TTC549 (cell line): Measurements from ENCODE around the gene EDN1.
"Not testable (repeated sequence)": the region's sequence is repeated elsewhere in the genome, so short reads cannot be mapped to it uniquely, and the experiment has no call there.

Experiments
- FAIRE-seq: peaks from 2 replicates; lab custom pipeline; 2012; peaks lifted over from hg19 to GRCh38; lab: Jason Lieb, UNC

EDN1 gene

DNA sequence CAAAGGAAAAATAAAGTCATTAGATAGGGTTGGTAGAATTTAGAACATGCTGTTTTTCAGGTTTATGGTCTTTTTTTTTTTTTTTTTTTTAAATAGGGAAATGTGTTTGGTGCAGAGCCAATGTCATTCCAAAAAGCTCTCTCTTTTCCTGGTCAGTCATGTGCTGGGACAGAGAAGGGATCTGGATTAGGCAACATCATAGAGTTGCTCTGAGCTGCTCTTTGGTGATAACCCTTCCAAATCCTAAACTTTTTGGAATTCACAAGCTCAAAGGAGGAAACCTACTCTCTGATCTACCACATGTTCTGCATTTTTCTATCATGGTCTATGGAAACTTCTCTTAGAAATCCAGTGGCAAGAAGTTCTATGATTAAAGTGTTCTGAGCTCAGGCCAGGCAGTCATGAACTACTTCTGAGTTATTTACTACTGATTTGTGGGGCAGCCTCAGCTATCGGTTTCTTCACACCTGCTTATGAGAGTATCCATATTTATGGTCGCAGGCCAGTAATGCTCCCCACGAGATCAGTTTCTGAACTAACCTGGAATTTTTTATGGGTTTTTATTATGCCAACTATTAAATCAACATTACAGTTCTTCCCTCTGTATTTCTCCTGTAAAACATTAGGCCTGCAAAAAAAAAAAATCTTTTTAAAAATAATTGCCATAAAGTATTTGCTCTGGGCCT, 4.8 kb downstream of the EDN1 start:
- FAIRE-seq = no peak

DNA sequence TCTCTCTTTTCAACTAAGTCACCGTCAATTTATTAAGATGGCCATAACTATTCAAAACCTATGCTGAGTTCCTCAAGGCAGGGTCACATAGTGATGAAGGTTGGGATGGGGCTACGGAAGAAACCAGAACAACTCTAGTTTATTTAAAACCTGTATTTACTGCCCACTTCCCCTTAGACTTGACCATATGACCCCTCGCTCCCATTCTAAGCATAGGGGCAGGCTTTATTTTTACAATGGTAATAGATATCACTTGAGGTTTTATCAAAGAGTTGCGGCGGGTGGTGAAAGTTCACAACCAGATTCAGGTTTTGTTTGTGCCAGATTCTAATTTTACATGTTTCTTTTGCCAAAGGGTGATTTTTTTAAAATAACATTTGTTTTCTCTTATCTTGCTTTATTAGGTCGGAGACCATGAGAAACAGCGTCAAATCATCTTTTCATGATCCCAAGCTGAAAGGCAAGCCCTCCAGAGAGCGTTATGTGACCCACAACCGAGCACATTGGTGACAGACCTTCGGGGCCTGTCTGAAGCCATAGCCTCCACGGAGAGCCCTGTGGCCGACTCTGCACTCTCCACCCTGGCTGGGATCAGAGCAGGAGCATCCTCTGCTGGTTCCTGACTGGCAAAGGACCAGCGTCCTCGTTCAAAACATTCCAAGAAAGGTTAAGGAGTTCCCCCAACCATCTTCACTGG, 5.5 kb downstream of the EDN1 start:
- peak; percentile 9 for FAIRE-seq

DNA sequence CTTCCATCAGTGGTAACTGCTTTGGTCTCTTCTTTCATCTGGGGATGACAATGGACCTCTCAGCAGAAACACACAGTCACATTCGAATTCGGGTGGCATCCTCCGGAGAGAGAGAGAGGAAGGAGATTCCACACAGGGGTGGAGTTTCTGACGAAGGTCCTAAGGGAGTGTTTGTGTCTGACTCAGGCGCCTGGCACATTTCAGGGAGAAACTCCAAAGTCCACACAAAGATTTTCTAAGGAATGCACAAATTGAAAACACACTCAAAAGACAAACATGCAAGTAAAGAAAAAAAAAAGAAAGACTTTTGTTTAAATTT, 6.1 kb downstream of the EDN1 start:
- FAIRE-seq = no peak

DNA sequence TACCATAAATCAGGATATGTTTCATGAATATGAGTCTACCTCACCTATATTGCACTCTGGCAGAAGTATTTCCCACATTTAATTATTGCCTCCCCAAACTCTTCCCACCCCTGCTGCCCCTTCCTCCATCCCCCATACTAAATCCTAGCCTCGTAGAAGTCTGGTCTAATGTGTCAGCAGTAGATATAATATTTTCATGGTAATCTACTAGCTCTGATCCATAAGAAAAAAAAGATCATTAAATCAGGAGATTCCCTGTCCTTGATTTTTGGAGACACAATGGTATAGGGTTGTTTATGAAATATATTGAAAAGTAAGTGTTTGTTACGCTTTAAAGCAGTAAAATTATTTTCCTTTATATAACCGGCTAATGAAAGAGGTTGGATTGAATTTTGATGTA, 6.4 kb downstream of the EDN1 start:
- no peak for FAIRE-seq

DNA sequence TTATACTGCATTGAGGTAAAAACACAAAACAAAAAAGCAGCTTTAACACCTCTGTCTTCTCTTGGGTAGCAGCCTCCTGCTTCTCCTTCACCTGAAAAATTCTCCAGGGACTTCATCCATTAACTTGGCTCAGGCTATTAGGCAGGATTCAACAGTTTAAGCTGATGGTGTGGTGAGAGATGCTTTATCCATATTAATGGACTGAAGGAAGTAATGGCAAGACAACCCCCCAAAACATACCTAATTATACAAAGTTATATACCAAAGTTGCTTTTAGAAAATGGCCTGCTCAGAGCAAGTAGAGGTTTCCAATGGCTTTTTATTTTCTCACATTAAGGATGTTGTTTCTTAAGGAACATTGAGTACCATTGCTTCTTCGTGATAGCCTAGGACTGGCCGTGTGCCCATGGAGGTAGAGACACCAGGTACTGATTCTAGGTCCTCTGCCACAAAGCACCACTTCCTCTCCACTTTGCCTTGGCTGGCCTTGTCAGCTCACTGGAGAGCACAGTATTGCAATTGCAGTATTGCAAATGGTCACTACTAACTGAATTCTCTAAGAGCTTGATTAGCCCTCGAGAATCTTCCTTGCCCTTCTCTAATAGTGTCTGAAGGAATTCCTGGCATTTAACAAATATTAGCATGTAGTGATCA, 7.3 kb downstream of the EDN1 start:
- no peak for FAIRE-seq

DNA sequence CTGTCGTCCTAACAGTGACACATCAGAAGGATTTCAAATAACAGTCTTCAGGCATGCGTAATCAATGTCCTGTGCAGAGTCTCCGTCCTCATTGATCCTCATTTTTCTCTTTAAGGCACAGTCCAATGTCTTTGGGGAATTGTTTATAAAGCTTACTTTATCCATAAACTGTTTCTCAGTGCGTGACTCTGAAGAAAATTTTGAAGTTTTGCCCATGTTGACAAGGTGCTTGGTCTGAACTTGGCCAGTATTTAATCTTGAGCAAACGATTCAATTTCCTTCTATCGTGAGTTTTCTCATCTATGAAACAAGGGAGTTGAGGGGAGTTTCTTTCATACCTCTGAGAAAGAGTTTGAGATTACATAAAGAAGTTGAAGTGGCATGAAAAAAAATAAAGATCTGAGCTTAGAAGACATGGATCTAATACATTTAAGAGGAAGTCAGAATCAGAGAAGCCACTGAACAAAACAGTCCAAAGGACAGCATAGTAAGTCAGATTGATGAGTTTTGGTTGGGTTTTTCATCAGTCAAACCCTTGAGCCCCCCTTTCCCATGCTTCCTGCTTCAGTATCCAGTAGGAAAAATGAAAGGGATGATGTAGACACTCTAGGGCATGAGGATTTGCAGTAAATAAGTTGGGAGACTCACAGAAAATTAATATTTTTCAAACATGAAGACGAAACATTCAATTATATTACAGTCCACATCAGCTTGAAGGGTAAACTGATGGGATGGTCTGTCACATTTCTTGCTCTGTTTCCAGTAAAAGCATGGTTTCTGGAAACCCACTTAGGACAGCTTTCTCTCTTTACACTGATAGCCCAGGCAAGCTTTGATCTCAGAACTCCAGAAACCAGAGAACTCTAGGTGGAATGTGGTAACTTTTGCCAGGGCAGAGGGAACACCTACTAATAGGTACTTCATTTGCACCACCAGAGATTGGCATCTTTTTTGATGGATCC, 8.1 kb downstream of the EDN1 start:
- FAIRE-seq = peak; percentile 95

DNA sequence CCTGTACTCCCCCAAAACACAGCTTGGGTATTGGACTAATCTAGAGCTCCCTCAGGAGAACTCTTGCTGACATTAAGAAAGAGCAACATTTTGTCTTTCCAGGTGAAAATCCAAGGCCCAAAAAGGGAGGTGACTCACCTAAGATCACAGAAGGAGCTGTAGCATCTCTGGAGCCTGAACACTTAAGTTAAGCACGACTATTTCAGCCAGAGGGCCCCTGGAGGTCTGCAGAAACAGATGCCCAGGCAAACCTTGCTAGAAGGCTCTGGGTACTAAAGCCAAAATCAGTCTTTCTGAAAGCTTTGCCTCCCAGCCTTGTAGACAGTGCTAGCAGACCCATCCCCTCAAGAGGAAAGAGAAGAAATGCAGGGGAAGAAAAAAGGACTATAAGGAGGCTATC, 8.8 kb downstream of the EDN1 start:
- FAIRE-seq = peak; percentile 7

DNA sequence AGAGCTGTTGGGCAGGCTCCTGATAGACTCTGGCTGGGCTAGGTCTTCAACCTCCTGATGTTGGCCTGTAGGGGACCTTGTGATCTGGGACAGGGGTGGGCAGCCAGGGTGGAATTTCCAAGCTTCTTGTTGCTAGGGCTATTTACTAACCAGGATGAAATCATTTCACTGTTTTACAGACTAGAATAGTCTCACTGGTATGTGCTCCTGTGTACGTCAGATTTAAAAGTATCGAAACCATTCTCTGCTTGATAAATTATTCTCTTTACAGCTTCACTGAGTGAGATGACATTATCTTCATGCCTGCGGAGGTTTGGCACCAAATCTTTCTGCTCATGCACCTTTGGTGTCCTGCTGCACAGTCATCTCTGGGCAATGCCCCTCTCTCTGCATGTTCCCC, 10.9 kb downstream of the EDN1 start:
- no peak for FAIRE-seq

DNA sequence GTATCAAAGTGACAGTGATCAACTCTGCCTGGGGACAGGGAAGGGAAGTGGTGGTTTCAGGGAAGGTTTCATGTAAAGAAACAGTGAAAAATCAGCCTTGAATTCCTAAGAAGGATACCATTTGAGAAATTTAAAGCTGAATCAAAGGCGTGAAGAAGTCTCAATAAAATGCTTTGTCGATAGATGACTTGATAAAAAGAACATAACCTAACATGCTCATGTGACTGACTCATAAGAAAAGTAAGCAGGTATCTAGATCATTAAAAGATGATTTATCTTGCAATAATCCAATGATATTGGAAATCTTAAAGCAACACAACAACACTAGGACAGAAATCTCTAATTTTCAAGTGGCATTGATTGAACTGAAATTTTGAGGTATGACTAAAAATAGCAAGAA, 14.3 kb downstream of the EDN1 start:
- no peak for FAIRE-seq

DNA sequence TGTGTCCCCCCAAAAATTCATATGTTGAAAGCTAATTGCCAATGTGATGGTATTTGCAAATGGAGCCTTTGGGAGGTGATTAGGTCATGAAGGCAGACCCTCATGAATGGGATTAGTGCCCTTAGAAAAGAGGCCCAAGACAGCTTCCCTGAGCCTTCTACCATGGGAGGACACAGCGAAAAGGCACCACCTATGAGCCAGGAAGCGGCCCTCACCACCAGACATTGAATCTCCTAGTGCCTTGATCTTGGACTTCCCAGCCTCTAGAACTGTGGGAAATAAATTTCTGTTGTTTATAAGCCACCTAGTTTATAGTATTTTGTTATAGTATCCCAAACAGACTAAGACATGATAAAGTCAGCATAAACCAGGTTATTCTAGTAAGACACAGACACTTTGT, 18.9 kb downstream of the EDN1 start:
- FAIRE-seq = no peak

DNA sequence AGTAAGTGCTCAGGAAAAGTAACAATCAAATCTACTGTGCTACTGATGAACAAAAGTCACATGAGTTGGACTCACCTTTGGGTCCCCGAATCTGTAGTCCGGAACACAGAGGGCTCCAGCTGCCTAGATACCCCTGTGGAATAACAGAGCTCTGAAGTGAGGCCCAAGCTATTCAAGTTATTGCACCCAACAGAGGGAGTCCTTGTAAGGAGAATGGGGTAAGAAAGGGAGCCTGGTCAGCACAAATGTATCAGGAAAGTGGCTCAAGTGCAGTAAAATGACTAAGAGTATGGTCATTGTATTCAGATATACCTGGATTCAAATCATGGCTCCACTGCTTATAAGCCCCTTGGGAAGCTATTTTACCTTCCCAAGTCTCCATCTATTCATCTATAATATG, 20.9 kb downstream of the EDN1 start:
- FAIRE-seq = no peak

DNA sequence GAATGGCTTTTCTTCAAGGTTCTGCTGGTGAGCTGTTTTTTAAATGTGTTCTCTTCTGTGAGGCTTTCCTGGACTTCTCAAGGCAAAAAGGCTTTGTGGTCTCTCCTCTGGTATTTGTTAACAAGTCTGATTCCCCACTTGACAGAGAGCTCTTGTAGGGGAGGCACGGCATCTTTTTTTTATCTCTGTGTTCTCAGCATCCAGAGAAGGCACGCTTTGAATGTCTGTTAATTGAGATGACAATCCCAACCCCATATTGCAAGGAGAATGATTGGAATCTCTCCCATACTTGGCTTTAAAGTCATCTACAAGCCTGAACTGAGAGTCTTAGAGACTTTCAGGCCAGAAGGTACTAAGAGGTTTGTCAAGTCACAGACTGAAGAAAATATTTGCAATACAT, 22.6 kb downstream of the EDN1 start:
- FAIRE-seq = peak; percentile 92

DNA sequence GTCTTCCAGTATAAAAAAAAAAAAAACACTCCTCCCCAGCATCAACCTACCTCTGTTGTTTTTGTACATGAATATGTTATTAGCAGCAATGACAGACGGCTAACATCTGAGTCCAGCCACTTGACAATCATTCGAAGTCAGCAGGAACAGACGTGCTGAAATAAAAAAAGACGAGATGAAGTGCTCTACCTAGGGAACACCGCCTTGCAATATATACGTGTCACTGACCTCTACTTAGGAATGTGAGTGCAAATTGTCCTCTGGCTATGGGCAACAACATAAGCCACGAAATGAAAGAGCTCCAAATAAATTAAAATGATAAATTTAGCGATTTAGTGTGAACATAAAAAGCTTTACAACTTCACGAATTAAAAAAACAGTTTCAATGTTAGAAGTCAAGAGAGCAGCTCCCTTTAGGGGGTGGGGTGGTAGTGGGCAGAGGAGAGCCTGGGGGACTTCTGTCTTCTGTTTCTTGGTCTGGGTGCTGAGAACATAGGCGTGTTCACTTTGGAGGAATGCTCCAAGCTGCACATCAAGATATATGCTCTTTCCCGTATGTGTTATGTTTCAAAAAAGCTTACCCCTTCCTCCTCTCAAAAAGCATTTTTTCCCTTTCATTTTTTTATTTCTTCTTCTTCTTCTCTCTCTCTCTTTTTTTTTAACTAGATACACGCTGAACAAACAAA, 23.3 kb downstream of the EDN1 start:
- FAIRE-seq = no peak

DNA sequence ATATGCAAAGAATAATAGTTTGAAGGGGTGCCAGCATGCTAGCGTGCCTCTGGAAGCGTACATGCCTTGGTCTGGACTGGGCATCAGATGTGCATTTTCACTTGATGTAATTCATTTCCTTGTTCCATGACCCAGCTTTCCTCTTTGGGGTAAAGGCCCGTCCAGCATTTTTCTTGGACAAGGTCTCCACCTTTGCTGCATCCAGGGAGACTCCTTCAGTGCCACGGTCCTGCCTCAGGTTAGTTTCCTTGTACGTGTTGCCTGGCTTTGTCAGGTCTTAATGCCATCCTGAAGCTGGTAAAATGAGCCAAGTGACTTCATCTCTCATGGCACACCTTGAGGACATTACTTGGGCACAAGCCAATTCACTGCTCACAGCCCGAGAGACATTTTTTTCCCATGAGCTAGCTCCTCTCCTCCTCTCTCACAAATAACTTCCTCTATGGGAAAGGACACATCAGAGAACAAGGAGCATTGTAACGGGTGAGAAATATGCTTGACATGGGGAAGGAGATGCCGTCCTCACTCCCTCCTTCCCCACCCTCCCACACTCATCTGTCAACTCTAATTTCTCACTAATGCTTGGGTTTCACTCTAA, 23.9 kb downstream of the EDN1 start:
- peak; percentile 11 for FAIRE-seq

DNA sequence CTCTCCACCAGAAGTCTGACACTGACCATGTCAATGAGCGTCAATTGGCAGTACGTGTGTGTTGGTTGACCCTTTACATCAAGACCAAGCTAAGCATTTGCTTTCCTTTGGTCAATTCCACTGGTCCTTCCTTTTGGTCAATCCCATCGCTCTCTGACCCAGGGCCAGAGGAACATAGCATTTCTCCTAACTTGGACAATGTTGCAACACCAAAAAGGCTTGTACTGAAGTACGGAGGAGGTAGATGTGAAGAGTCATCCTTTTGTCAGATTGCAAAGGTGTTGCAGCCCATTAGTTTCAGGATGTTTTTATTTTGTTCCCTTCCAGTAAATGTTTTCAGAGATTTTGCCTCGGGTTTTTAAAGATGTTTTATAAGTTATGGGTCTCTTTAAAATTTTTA, 24.6 kb downstream of the EDN1 start:
- no peak for FAIRE-seq

DNA sequence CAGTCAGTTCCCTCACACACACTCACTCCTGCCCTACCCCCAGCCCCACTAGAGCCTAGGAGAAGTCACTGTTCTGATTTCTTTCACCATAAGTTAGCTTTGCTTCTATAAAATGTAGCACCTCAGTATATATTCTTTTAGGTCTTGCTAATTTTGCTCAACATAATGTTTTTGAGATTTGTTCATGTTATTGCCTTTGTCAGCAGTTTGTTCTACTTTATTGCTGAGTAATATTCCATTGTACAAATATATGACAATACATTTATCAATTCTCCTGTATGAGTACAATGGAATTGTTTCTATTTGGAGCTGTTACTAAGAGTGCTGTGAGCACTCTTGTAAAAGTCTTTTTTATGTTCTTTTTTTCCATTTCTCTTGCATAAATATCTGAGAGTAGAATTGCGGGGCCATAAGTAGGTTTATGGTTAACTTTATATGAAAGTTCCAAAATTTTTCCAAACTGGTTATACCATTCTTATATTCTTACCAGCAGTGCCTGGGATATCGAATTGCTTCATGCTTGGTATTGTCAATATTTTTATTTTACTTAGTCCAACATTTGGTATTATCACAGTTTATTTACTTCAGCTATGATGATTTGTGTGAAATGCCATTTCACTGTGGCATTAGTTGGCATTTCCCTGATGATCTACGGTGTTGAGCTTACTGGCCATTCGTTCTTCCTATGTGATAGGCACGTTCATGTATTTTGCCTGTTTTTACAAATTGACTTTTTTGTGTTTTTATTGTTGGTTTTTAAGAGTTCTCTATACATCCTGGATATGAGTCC, 25.3 kb downstream of the EDN1 start:
- no peak for FAIRE-seq

DNA sequence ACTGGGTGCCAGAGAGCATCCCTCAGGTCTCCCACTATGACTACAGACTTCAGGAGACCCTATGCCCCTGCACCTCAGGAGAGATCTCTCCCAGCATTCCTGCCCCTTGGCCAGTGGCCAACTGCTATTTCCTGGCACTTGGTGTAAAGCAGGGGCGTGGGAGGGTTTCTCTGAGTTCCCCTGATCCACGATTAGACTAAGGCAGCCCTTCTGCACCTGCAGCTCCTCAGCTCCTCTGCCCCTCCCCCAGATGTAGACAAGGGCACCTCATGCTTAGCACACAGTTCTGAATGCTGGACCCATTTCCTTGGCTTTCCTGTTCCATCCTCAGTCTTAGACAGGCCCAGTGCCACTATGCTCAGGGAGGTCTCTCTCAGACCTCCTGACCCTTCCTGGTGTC, 28.6 kb downstream of the EDN1 start:
- FAIRE-seq = no peak

DNA sequence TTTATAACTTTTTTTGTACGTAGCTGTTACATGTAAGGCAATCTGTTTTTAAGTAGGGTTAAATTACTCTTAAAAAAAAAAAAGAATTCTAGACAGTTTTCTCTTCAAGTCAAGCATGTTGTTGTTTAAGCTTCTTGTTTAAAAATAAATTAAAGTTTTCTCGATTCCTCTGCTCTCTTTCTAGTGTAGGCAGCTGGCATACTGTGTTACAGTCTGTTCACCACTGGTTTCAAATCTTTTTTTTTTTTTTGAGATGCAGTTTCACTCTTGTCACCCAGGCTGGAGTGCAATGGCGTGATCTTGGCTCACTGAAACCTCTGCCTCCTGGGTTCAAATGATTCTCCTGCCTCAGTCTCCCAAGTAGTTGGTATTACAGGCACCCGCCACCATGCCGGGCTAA, 29.9 kb downstream of the EDN1 start:
- FAIRE-seq = not testable (repeated sequence)

DNA sequence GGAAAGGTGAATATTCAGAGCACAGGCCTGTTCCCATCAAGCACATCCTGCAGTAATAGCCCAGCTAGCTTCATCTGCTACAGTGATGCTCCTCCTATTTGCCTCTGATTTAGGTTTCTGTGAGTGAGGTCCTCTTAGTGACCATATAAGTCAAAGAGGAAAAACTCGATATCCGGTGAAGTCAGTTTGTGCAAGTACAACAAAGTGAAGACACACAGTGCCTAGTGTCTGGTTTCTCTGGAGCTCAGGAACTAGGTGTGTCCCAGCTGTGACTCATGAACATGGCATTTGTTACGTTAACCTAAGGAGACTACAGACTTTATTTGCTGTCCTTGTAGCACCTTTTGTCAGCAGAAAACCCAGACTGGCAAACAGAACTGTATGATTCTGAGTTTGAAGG, 33.9 kb downstream of the EDN1 start:
- no peak for FAIRE-seq

DNA sequence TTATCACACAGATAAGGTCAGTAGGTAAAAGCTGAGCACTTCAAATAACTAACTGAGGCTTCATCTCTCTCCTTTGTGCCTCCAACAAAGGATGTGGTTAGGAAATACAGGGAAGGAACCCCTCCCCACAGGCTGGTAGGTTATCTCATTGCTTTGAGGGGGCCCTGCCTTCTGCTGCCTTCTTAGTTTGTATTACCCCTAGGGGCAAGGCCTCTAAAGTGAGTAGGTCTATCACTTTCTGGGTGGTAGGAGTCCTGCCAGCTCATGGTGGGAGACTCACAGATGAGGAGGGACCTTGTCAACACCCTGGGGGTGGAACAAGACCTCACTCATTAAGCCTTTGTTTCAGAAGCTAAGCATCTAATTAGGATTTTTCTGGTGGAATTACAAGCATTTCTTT, 34.6 kb downstream of the EDN1 start:
- no peak for FAIRE-seq

DNA sequence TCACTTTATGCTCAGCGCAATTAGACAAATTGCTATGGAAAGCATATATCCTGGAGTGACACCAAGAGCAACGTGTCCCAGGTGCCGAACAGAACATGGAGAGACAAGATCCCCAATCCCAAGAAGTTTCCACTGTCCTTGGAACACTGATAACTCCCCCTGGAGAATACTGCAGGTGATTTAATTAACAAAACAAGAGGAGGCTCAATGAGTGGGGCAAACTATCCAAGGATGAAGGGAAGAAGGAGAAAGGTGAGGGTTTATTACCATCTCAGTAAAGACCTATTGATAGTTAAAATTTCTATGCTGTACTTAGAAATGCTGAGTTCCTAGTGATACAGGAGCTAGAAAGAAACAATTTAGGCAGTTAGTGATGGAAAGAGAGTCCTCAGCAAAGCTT, 35.7 kb downstream of the EDN1 start:
- FAIRE-seq = no peak
